Prostate gland (tissue), 2 donors: ENCODE results near the gene TPH1. TPM values are rescaled to one million over a fixed set of nuclear protein-coding genes. Genes with fewer than 3 reads are reported as not detected.
"Not testable (repeated sequence)": the region's sequence is repeated elsewhere in the genome, so short reads cannot be mapped to it uniquely, and the experiment has no call there.

Source experiments
- DNase-seq: peaks from one replicate; pipeline ENCODE4 v3.0.0-alpha.2; 2019; ENCODE audit warnings: low spot score
- H3K27ac ChIP-seq, 2 donors: fragments of 200-600 bp; sonication (generic); 2 replicates each; pipeline ENCODE4 v1.5.1; 2017 to 2019
- H3K27me3 ChIP-seq: fragments of 200-600 bp; sonication (generic); replicated peaks from 2 replicates; pipeline ENCODE4 v1.5.1; 2019; ENCODE audit not compliant: insufficient read depth
- H3K36me3 ChIP-seq, 2 donors: fragments of 200-600 bp; sonication (generic); 1 replicate in 1 of 2; 2 replicates in 1 of 2; pipeline versions ENCODE4 v1.5.1 to v1.8.1; 2017 to 2019
- H3K4me1 ChIP-seq: fragments of 200-600 bp; sonication (generic); replicated peaks from 2 replicates; pipeline ENCODE4 v1.5.1; 2019
- H3K4me3 ChIP-seq, 2 donors: fragments of 200-600 bp; sonication (generic); 2 replicates each; pipeline ENCODE4 v1.5.1; 2017 to 2019
- H3K9me3 ChIP-seq: fragments of 200-600 bp; sonication (generic); 2 replicates; pipeline ENCODE4 v1.5.1; 2017
- POLR2A ChIP-seq: fragments of 450-650 bp; IDR thresholded peaks from one replicate; pipeline ENCODE4 v1.6.1; 2016; ENCODE audit warnings: antibody characterized with exemption, mild to moderate bottlenecking
- POLR2AphosphoS5 ChIP-seq: sonication (generic); formaldehyde crosslinking; IDR thresholded peaks from one replicate; pipeline ENCODE4 v1.6.1; 2017; ENCODE audit warnings: antibody characterized with exemption
- WGBS: methylation state at CpG from one replicate; pipeline ENCODE4 v1.1.5; 2018; 5-methylcytosine and 5-hydroxymethylcytosine counted together
- intact Hi-C: fragments of 100-400 bp; cut with DNase I; formaldehyde crosslinking; loops from one replicate; pipeline ENCODE4 v1.14.2; 2022
- total RNA-seq, 2 donors: library from RNA; depleted of rRNA; stranded (reverse); fragments of >200 nt; gene quantifications; one replicate each; pipeline ENCODE4 v1.1.0, GENCODE V29; 2016
- TF ChIP-seq, protein P1 (sequence below), 4 experiments: fragments of 200-600 bp in 2 of 4; fragments of 450-650 bp in 2 of 4; sonication (generic) in 2 of 4; IDR thresholded peaks; 1 replicate in 3 of 4; 2 replicates in 1 of 4; pipeline ENCODE4 v1.5.1; 2016 to 2019; ENCODE audit warnings: antibody characterized with exemption in 4 of 4, mild to moderate bottlenecking in 2 of 4, moderate library complexity in 2 of 4

The TPH1 gene
- total RNA-seq, 2 donors from 2014 or later: 0.97 to 3.6 TPM

DNA sequence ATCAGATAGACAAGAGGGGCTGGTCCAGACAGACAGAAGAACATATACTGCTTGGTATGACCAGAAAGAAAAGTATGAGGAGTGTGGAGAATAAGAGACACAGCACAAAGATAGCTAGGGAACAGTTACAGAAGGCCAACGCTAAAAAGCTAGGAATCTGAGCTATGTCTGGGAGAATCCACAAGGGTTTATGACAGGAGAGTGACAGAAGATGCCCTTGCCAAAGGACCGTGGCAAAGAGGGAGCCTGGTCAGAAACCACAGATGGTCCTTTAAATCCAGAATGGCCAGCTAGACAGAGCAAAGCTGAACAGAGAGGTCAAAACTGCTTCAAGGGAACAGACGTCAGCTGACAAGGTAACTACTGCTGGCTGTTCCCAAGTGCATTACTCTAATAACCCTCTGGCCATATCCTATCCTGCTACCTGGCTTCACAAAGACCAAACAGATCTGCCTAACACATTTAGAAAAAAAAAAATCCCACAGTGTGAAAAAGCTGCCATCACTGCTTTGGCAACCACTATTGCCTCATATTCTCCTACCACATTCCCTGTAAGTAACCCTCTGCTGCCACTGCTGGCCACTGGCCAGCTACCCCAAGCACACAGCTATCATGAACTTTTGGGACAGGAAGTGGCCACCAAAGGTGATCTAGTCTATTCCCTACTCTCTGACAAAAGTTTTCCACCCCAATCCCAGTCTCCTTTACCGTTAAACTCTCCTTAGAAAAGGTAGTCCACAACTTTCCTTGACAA lies 40.5 kb downstream of the TPH1 start:
- Histone ChIP-seq H3K36me3 (no peaks in the 10 kb centered on the region), H3K4me3 (no peak overlapping the region), H3K4me1 (no peaks in the 10 kb centered on the region), H3K27me3 (no peaks in the 10 kb centered on the region), H3K9me3 (no peaks in the 10 kb centered on the region), H3K27ac (no peak overlapping the region)
- no peak for TF ChIP-seq POLR2A
- TF ChIP-seq POLR2AphosphoS5: no peak
- DNase-seq: no peak
- 88% methylated on average over 4 of the region's 4 CpGs for WGBS
- intact Hi-C loops: no loop called here

DNA sequence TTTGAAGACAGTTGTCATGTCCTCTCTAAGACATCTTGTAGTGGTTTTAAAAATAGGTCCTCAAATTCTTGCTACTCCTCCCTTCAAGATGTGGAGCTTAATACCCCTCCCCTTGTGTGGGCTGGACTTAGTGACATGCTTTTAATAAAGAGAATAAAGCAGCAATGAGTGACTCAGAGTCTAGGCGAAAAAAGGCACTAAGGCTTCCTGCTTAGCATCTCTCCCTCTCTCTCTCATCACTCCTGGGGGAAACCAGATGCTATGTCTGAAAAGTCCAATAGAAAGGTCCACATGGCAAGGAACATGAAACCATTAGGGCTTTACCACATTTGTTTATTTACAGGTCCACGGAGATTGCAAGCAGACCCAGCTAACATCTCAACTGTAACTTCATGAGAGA lies 44.9 kb downstream of the TPH1 start:
- no peaks in the 10 kb centered on the region for H3K27me3 ChIP-seq
- TF ChIP-seq, protein P1, sequence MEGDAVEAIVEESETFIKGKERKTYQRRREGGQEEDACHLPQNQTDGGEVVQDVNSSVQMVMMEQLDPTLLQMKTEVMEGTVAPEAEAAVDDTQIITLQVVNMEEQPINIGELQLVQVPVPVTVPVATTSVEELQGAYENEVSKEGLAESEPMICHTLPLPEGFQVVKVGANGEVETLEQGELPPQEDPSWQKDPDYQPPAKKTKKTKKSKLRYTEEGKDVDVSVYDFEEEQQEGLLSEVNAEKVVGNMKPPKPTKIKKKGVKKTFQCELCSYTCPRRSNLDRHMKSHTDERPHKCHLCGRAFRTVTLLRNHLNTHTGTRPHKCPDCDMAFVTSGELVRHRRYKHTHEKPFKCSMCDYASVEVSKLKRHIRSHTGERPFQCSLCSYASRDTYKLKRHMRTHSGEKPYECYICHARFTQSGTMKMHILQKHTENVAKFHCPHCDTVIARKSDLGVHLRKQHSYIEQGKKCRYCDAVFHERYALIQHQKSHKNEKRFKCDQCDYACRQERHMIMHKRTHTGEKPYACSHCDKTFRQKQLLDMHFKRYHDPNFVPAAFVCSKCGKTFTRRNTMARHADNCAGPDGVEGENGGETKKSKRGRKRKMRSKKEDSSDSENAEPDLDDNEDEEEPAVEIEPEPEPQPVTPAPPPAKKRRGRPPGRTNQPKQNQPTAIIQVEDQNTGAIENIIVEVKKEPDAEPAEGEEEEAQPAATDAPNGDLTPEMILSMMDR (IDR thresholded peaks at IDR 0.05): no peak
- TF ChIP-seq POLR2AphosphoS5: no peak
- no peak for TF ChIP-seq POLR2A
- no peaks in the 10 kb centered on the region for H3K4me1 ChIP-seq
- intact Hi-C loops: no loop called here
- H3K9me3 ChIP-seq: no peaks in the 10 kb centered on the region
- no peak overlapping the region for H3K4me3 ChIP-seq
- 83% methylated on average over 2 of the region's 2 CpGs for WGBS
- DNase-seq: no peak
- H3K27ac ChIP-seq: no peak overlapping the region
- no peaks in the 10 kb centered on the region for H3K36me3 ChIP-seq

DNA sequence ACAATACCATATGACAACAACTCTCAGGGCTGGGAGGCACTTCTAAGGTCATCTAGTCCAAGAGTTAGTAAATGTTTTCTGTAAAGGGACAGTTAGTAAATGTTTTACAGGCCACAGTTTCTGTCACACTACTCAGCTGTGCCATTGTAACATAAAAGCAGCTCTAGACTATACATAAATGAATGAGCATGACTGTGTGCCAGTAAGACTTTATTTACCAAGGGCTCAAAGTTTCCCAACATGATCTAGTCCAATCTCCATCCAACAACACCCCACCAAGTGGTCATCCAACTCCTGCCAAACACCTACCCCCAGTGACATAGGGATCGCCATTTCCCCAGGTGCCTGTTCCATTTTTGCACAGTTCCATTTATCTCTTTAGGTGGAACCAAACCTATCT lies 45.3 kb downstream of the TPH1 start:
- intact Hi-C loops: no loop called here
- no peaks in the 10 kb centered on the region for H3K9me3 ChIP-seq
- DNase-seq: no peak
- no peaks in the 10 kb centered on the region for H3K4me1 ChIP-seq
- no peak overlapping the region for H3K4me3 ChIP-seq
- 100% methylated on average over 1 of the region's 1 CpG for WGBS
- no peaks in the 10 kb centered on the region for H3K27me3 ChIP-seq
- no peaks in the 10 kb centered on the region for H3K36me3 ChIP-seq
- TF ChIP-seq POLR2A (no peak), POLR2AphosphoS5 (no peak)
- TF ChIP-seq, protein P1 (IDR thresholded peaks at IDR 0.05): no peak
- no peak overlapping the region for H3K27ac ChIP-seq

DNA sequence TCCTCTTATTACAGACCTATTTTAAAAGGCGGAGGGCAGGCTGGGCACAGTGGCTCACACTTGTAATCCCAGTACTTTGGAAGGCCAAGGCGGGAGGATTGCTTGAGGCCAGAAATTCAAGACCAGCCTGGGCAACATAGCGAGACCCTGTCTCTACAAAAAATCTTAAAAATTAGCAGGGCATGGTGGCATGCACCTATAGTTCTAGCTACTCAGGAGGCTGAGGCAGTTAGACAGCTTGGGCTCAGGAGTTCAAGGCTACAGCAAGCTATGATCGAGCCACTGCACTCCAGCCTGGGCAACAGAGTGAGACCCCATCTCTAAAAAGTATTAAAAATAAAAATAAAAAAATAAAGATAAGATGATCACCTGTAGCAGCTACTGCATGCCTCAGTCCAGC lies 45.9 kb downstream of the TPH1 start:
- H3K4me3 ChIP-seq, intact Hi-C loops, H3K36me3 ChIP-seq, H3K4me1 ChIP-seq, H3K27ac ChIP-seq, DNase-seq, H3K27me3 ChIP-seq, H3K9me3 ChIP-seq: not testable (repeated sequence)
- 98% methylated on average over 4 of the region's 4 CpGs for WGBS

Other genes starting within 250 kb of the TPH1 start
- 10 to 100 TPM; 29.9 to 39.4 TPM for gene SERGEF, start 33.2 kb downstream of the TPH1 start, total RNA-seq
- gene SAAL1, start 59.8 kb upstream of the TPH1 start, total RNA-seq: 10 to 100 TPM; 11.2 to 25.8 TPM
- gene MRGPRX3, start 86.3 kb upstream of the TPH1 start, total RNA-seq: not detected
- not detected for gene MRGPRX4, start 126.6 kb upstream of the TPH1 start, total RNA-seq
- not detected for gene SAA4, start 190.5 kb upstream of the TPH1 start, total RNA-seq
- 1 to 10 TPM; 4.7 to 7.9 TPM for gene SAA2, start 202.4 kb upstream of the TPH1 start, total RNA-seq
- gene SAA1, start 220.0 kb upstream of the TPH1 start, total RNA-seq: 10 to 100 TPM in 1 of 2 donors, not detected in 1; 64.1 TPM